ENCODE results near the gene IQCM.
"Not testable (repeated sequence)": the region's sequence is repeated elsewhere in the genome, so short reads cannot be mapped to it uniquely, and the experiment has no call there.

The IQCM gene

DNA sequence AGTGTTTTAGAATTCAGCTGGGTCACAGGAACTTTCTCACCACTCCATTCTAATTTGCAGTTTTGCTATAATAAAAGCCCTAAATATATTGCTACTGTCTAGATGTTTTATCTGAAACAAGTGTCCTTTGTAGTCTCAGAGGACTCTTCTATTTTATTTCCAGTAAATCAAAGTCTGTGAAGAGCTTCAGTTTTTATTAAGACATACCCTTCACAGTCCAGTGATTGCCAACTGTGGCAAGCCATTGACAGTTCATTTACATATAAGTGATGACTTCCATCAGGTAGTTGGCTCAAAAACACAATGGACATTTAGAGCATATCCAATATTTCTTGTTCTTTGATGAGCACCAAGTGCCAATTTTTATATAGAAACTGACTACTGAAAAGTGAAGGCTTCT is 466.1 kb downstream of the IQCM start:
- Histone ChIP-seq H3K27me3 (ENCODE audit: control insufficient read depth in 2 of 2, insufficient read depth in 2 of 2, low read length in 2 of 2) (no peaks in the 10 kb centered on the region), H3K27ac (ENCODE audit: low read depth in 2 of 2, low read length in 2 of 2) (no peak overlapping the region), H3K4me1 (ENCODE audit: control insufficient read depth in 2 of 2, insufficient read depth in 2 of 2, low read length in 2 of 2) (no peaks in the 10 kb centered on the region), H3K9me3 (ENCODE audit: control insufficient read depth in 2 of 2, low read length in 2 of 2) (peaks cover 0 to 2% of the 10 kb centered on the region in 2 donors), H3K9ac (ENCODE audit: low read depth in 1 of 2, low read length in 2 of 2) (no peak overlapping the region), H3K36me3 (ENCODE audit: control insufficient read depth in 2 of 2, insufficient read depth in 2 of 2, low read length in 2 of 2) (no peaks in the 10 kb centered on the region), H3K4me3 (ENCODE audit: low read length in 2 of 2) (no peak overlapping the region)

DNA sequence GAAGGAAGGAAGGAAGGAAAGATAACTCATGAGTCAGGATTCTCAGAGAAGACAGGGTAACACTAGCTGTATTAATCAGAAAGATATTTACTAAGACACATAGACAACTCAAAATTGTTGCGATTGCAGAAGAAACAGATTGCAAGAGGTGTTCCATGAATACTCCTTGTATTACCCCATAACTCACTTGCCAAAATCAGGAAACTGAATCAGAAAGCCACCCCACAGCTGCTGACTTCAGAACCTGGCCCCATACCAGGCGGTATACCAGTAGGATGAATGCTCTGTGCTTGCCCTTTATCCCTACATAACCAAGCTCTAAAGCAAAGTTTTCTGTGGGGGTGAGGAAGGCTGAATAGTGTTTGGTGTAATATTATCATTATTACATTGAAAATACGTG is 468.5 kb downstream of the IQCM start:
- Histone ChIP-seq H3K4me1 (ENCODE audit: control insufficient read depth in 2 of 2, insufficient read depth in 2 of 2, low read length in 2 of 2) (no peaks in the 10 kb centered on the region), H3K27me3 (ENCODE audit: control insufficient read depth in 2 of 2, insufficient read depth in 2 of 2, low read length in 2 of 2) (no peaks in the 10 kb centered on the region), H3K9me3 (ENCODE audit: control insufficient read depth in 2 of 2, low read length in 2 of 2) (no peaks in the 10 kb centered on the region), H3K9ac (ENCODE audit: low read depth in 1 of 2, low read length in 2 of 2) (no peak overlapping the region), H3K4me3 (ENCODE audit: low read length in 2 of 2) (no peak overlapping the region), H3K36me3 (ENCODE audit: control insufficient read depth in 2 of 2, insufficient read depth in 2 of 2, low read length in 2 of 2) (no peaks in the 10 kb centered on the region), H3K27ac (ENCODE audit: low read depth in 2 of 2, low read length in 2 of 2) (no peak overlapping the region)

DNA sequence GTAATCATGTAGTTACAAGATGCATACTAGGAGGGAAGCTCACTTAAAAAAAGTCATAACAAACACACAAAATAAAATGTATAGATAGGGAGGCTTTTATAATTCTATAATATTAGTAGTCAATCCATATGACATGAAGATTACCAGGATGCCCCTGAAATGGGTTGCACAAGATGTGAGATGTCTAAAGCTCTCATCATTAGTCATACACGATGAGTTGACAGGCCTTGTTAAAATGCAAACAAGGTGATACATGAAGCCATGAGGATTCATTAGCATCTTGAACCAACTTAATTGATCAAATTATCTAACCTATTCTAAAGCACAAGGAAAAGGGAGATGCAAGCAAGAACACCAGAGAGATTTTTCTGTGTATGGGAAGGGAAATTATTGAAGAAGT is 470.2 kb downstream of the IQCM start:
- H3K9me3 ChIP-seq (ENCODE audit: control insufficient read depth in 2 of 2, low read length in 2 of 2): no peaks in the 10 kb centered on the region
- no peak overlapping the region for H3K9ac ChIP-seq (ENCODE audit: low read depth in 1 of 2, low read length in 2 of 2)
- H3K27ac ChIP-seq (ENCODE audit: low read depth in 2 of 2, low read length in 2 of 2): no peak overlapping the region
- H3K4me3 ChIP-seq (ENCODE audit: low read length in 2 of 2): no peak overlapping the region
- H3K4me1 ChIP-seq (ENCODE audit: control insufficient read depth in 2 of 2, insufficient read depth in 2 of 2, low read length in 2 of 2): no peaks in the 10 kb centered on the region
- H3K36me3 ChIP-seq (ENCODE audit: control insufficient read depth in 2 of 2, insufficient read depth in 2 of 2, low read length in 2 of 2): no peaks in the 10 kb centered on the region
- no peaks in the 10 kb centered on the region for H3K27me3 ChIP-seq (ENCODE audit: control insufficient read depth in 2 of 2, insufficient read depth in 2 of 2, low read length in 2 of 2)

DNA sequence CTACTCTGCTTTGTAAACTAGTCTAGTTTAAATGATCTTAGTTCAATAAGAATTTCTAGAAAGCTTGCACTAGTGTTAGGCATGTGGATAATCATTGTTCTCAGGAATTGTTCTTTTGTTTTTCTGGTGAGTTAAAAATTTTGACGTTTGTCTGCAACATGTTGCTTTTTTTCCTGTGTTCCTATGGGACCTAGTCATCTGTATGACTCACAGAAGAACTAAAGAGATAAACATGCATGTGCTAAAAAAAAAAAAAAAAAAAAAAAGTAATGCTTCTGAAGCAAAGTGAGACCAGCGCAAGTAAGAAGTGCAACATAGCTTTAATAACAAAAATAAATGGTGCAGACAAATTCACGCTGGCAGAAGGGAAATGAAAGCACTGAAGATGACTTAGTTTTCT is 471.2 kb downstream of the IQCM start:
- Histone ChIP-seq H3K9ac (ENCODE audit: low read depth in 1 of 2, low read length in 2 of 2) (no peak overlapping the region), H3K27ac (ENCODE audit: low read depth in 2 of 2, low read length in 2 of 2) (no peak overlapping the region), H3K9me3 (ENCODE audit: control insufficient read depth in 2 of 2, low read length in 2 of 2) (no peaks in the 10 kb centered on the region), H3K4me3 (ENCODE audit: low read length in 2 of 2) (no peak overlapping the region), H3K27me3 (ENCODE audit: control insufficient read depth in 2 of 2, insufficient read depth in 2 of 2, low read length in 2 of 2) (no peaks in the 10 kb centered on the region), H3K36me3 (ENCODE audit: control insufficient read depth in 2 of 2, insufficient read depth in 2 of 2, low read length in 2 of 2) (no peaks in the 10 kb centered on the region), H3K4me1 (ENCODE audit: control insufficient read depth in 2 of 2, insufficient read depth in 2 of 2, low read length in 2 of 2) (no peaks in the 10 kb centered on the region)

DNA sequence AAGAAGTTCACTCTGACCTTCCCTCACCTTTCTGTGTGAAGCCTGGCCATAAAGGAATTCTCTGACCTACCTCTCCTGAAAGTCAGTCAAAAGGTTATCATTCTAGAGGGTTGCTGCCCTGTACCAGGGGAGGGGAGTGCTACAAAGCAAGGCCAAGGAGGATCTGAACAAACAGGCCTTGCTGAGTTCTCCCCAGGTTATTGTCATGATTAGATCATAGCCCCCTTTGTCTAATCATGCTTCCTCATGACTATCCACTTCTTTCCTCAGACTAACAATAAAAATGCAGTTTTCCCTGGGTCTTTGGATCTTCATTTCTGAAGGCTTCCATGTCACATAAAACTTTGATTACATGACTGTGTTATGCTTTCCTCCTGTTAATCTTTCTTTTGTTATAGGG is 472.0 kb downstream of the IQCM start:
- no peaks in the 10 kb centered on the region for H3K27me3 ChIP-seq (ENCODE audit: control insufficient read depth in 2 of 2, insufficient read depth in 2 of 2, low read length in 2 of 2)
- H3K4me3 ChIP-seq (ENCODE audit: low read length in 2 of 2): no peak overlapping the region
- no peaks in the 10 kb centered on the region for H3K36me3 ChIP-seq (ENCODE audit: control insufficient read depth in 2 of 2, insufficient read depth in 2 of 2, low read length in 2 of 2)
- H3K9me3 ChIP-seq (ENCODE audit: control insufficient read depth in 2 of 2, low read length in 2 of 2): no peaks in the 10 kb centered on the region
- no peak overlapping the region for H3K27ac ChIP-seq (ENCODE audit: low read depth in 2 of 2, low read length in 2 of 2)
- H3K9ac ChIP-seq (ENCODE audit: low read depth in 1 of 2, low read length in 2 of 2): no peak overlapping the region
- no peaks in the 10 kb centered on the region for H3K4me1 ChIP-seq (ENCODE audit: control insufficient read depth in 2 of 2, insufficient read depth in 2 of 2, low read length in 2 of 2)

DNA sequence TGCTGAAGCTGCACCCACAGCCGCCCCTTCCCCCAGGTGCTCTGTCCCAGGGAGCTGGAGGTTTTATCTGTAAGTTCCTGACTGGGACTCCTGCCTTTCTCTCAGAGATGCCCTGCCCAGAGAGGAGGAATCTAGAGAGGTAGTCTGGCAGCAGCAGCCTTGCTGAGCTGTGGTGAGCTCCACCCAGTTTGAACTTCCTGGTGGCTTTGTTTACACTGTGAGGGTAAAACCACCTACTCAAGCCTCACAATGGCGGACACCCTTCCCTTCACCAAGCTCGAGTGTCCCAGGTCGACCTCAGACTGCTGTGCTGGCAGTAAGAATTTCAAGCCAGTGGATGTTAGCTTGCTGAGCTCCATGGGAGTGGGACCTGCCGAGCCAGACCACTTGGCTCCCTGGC is 474.5 kb downstream of the IQCM start:
- H3K4me1 ChIP-seq (ENCODE audit: control insufficient read depth in 2 of 2, insufficient read depth in 2 of 2, low read length in 2 of 2); H3K4me3 ChIP-seq (ENCODE audit: low read length in 2 of 2); H3K27me3 ChIP-seq (ENCODE audit: control insufficient read depth in 2 of 2, insufficient read depth in 2 of 2, low read length in 2 of 2); H3K36me3 ChIP-seq (ENCODE audit: control insufficient read depth in 2 of 2, insufficient read depth in 2 of 2, low read length in 2 of 2); H3K9ac ChIP-seq (ENCODE audit: low read depth in 1 of 2, low read length in 2 of 2); H3K27ac ChIP-seq (ENCODE audit: low read depth in 2 of 2, low read length in 2 of 2); H3K9me3 ChIP-seq (ENCODE audit: control insufficient read depth in 2 of 2, low read length in 2 of 2): not testable (repeated sequence)

DNA sequence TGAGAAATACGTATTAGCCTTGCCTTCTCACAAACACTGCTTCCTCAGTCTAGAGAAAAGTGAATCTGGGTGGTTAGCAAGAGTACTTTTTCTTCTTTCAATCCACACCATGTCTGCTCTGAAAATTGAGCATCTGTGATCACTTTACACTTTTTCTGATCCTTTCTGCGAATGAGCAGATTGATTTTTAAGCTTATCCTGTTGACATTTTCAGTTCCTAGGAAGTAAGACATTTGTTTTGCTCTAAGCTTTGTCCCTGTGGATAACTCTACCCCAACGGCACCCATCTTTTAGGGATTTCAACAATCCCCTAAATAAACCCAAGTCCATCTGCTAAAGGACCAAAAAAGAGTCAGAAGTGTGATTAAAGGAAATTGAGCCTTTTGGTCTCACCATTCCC is 487.5 kb downstream of the IQCM start:
- no peak overlapping the region for H3K9ac ChIP-seq (ENCODE audit: low read depth in 1 of 2, low read length in 2 of 2)
- H3K4me1 ChIP-seq (ENCODE audit: control insufficient read depth in 2 of 2, insufficient read depth in 2 of 2, low read length in 2 of 2): no peaks in the 10 kb centered on the region
- no peaks in the 10 kb centered on the region for H3K27me3 ChIP-seq (ENCODE audit: control insufficient read depth in 2 of 2, insufficient read depth in 2 of 2, low read length in 2 of 2)
- no peaks in the 10 kb centered on the region for H3K36me3 ChIP-seq (ENCODE audit: control insufficient read depth in 2 of 2, insufficient read depth in 2 of 2, low read length in 2 of 2)
- no peaks in the 10 kb centered on the region for H3K9me3 ChIP-seq (ENCODE audit: control insufficient read depth in 2 of 2, low read length in 2 of 2)
- no peak overlapping the region for H3K4me3 ChIP-seq (ENCODE audit: low read length in 2 of 2)
- no peak overlapping the region for H3K27ac ChIP-seq (ENCODE audit: low read depth in 2 of 2, low read length in 2 of 2)

DNA sequence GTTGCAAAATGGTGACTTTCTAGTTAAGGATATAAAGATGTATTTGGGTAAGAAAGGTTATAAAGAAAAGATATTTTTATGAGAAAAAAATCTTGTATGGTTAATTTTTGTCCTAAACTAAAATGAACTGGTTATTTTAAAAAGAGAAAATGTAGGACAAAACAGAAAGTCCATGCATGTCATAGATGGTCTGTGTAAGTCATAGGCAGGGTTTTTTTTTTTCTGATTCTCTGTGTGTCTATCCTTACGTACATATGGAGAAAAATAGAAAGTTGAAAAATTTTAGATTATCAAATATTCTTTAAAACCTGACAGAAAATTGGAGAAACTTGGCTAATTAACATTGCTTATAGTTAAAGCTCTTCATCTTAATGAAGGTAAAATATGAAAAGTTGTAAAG is 493.4 kb downstream of the IQCM start:
- H3K4me1 ChIP-seq (ENCODE audit: control insufficient read depth in 2 of 2, insufficient read depth in 2 of 2, low read length in 2 of 2): no peaks in the 10 kb centered on the region
- no peak overlapping the region for H3K27ac ChIP-seq (ENCODE audit: low read depth in 2 of 2, low read length in 2 of 2)
- no peak overlapping the region for H3K9ac ChIP-seq (ENCODE audit: low read depth in 1 of 2, low read length in 2 of 2)
- H3K36me3 ChIP-seq (ENCODE audit: control insufficient read depth in 2 of 2, insufficient read depth in 2 of 2, low read length in 2 of 2): no peaks in the 10 kb centered on the region
- no peaks in the 10 kb centered on the region for H3K27me3 ChIP-seq (ENCODE audit: control insufficient read depth in 2 of 2, insufficient read depth in 2 of 2, low read length in 2 of 2)
- H3K9me3 ChIP-seq (ENCODE audit: control insufficient read depth in 2 of 2, low read length in 2 of 2): no peaks in the 10 kb centered on the region
- no peak overlapping the region for H3K4me3 ChIP-seq (ENCODE audit: low read length in 2 of 2)

DNA sequence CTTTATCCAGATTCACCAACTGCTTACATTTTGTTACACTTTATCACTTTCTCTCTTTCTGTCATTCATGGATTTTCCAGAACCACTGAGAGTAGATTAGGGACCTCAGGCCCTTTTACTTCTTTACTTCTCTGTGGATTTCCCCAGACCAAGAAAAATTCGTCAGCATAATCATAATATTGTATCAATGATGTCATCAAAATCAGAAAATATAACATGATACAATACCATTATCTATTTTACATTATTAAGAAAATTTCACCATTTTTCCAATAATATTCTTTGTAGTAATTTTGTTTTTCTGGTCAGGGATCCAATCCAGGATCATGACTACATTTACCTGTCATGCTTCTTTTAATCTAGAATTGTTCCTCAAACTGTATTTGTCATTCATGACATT is 494.2 kb downstream of the IQCM start:
- Histone ChIP-seq H3K4me3 (ENCODE audit: low read length in 2 of 2) (no peak overlapping the region), H3K36me3 (ENCODE audit: control insufficient read depth in 2 of 2, insufficient read depth in 2 of 2, low read length in 2 of 2) (no peaks in the 10 kb centered on the region), H3K27me3 (ENCODE audit: control insufficient read depth in 2 of 2, insufficient read depth in 2 of 2, low read length in 2 of 2) (no peaks in the 10 kb centered on the region), H3K9ac (ENCODE audit: low read depth in 1 of 2, low read length in 2 of 2) (no peak overlapping the region), H3K27ac (ENCODE audit: low read depth in 2 of 2, low read length in 2 of 2) (no peak overlapping the region), H3K4me1 (ENCODE audit: control insufficient read depth in 2 of 2, insufficient read depth in 2 of 2, low read length in 2 of 2) (no peaks in the 10 kb centered on the region), H3K9me3 (ENCODE audit: control insufficient read depth in 2 of 2, low read length in 2 of 2) (no peaks in the 10 kb centered on the region)

DNA sequence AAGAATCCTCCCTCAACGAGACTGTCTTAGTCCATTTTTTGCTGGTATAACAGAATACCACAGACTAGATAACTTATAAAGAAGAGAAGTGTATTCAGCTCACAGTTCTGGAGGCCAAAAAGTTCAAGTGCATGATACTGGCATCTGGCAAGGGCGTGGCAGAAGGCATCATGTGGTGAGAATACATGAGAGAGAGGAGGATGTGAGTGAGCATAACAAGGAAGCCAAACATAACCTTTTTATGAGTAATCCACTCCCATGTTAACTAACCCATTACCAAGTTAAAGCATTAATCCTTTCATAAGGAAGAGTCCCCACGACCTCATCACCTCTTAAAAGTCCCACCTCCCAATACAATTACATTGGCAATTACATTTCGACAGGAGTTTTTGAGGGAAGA is 504.6 kb downstream of the IQCM start:
- Histone ChIP-seq H3K36me3 (ENCODE audit: control insufficient read depth in 2 of 2, insufficient read depth in 2 of 2, low read length in 2 of 2) (no peaks in the 10 kb centered on the region), H3K27ac (ENCODE audit: low read depth in 2 of 2, low read length in 2 of 2) (no peak overlapping the region), H3K9ac (ENCODE audit: low read depth in 1 of 2, low read length in 2 of 2) (no peak overlapping the region), H3K4me3 (ENCODE audit: low read length in 2 of 2) (no peak overlapping the region), H3K9me3 (ENCODE audit: control insufficient read depth in 2 of 2, low read length in 2 of 2) (peaks cover 0 to 1% of the 10 kb centered on the region in 2 donors), H3K27me3 (ENCODE audit: control insufficient read depth in 2 of 2, insufficient read depth in 2 of 2, low read length in 2 of 2) (no peaks in the 10 kb centered on the region), H3K4me1 (ENCODE audit: control insufficient read depth in 2 of 2, insufficient read depth in 2 of 2, low read length in 2 of 2) (no peaks in the 10 kb centered on the region)

DNA sequence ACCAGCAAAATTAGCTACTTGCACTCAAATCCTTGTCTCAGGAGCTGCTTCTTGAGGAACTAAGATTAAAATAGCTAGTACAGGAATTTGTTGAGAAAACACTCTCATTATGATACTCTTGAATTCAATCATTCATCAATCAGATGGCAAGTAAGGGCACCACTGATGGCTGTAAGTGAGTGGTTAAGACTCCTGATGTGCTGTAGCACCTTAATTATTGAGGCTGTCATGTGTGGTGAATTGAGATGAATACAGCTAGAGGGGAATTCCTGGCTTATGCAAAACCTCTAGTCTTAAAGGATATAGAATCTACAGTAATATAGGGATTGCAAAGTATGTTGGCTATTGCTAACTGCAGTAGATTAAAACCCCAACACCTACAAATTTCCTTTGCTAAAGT is 509.1 kb downstream of the IQCM start:
- Histone ChIP-seq H3K9me3 (ENCODE audit: control insufficient read depth in 2 of 2, low read length in 2 of 2) (peaks cover 0 to under 1% of the 10 kb centered on the region in 2 donors), H3K27me3 (ENCODE audit: control insufficient read depth in 2 of 2, insufficient read depth in 2 of 2, low read length in 2 of 2) (no peaks in the 10 kb centered on the region), H3K36me3 (ENCODE audit: control insufficient read depth in 2 of 2, insufficient read depth in 2 of 2, low read length in 2 of 2) (no peaks in the 10 kb centered on the region), H3K9ac (ENCODE audit: low read depth in 1 of 2, low read length in 2 of 2) (no peak overlapping the region), H3K27ac (ENCODE audit: low read depth in 2 of 2, low read length in 2 of 2) (no peak overlapping the region), H3K4me1 (ENCODE audit: control insufficient read depth in 2 of 2, insufficient read depth in 2 of 2, low read length in 2 of 2) (no peaks in the 10 kb centered on the region), H3K4me3 (ENCODE audit: low read length in 2 of 2) (no peak overlapping the region)
